ENCODE measurements around the gene DLGAP1.

DLGAP1 gene

DNA sequence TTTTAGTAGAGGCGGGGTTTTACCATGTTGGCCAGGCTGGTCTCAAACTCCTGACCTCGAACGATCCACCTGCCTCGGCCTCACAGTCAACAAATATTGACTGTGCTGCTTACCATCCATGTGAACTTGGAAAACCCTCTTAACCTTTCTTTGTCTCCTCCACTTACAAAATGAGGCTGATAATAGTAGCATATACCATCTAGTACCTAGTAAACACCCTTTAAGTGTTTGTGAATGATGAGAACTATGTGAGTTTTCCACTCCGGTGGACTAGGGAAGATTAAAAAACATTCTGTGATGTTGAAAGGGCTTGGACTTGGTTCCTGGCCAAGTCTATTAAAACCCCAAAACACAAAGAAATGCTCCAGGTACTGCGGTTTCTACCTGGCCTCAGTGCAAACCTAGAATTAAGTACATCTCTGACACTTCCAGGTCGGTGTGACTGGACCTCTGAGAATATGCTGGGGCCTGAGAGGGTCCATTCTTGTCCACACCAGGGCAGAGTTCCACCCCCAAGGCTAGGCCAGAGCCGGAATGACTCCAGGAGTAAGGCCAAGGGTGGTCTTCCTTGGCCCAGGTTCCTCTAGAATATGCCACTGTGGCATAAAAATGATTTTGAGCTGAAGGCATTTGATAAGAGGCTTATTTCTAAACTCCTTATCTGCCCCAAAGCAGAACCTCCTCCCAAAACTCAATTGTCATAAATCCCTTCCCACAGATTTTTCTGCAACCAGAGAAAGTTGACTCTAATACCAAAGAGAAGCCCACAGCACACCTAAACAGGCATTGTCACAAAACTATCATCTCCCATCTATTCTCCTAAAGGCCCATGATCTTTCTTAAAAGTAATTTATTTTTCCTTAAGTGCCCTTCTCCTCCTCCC is 787.6 kb downstream of the DLGAP1 start:
- Histone ChIP-seq H3K79me2 (ENCODE audit: insufficient read depth, low read length) (no peaks in the 10 kb centered on the region), H3K4me3 (ENCODE audit: insufficient read depth, low read length, poor library complexity, severe bottlenecking) (no peak overlapping the region), H3K9me3 (ENCODE audit: insufficient read depth, low read length) (no peaks in the 10 kb centered on the region), H3K9ac (ENCODE audit: low read length) (no peak overlapping the region), H3K27me3 (ENCODE audit: low read length) (no peaks in the 10 kb centered on the region), H4K20me1 (ENCODE audit: low read depth, low read length) (no peaks in the 10 kb centered on the region), H2AFZ (ENCODE audit: low read depth, low read length, severe bottlenecking) (no peak overlapping the region), H3F3A (ENCODE audit: insufficient read depth) (no peaks in the 10 kb centered on the region), H3K9me2 (replicated peaks; ENCODE audit: insufficient read depth, low read length) (no peaks in the 10 kb centered on the region), H3K36me3 (ENCODE audit: low read length) (no peaks in the 10 kb centered on the region), H3K27ac (ENCODE audit: low read depth, low read length) (no peak overlapping the region), H3K4me2 (ENCODE audit: low read depth, low read length, poor library complexity, severe bottlenecking) (no peak overlapping the region)
- no peak for TF ChIP-seq EZH2phosphoT487 (conservative IDR thresholded peaks at IDR 0.05; ENCODE audit: low read length)
- TF ChIP-seq, protein P1, sequence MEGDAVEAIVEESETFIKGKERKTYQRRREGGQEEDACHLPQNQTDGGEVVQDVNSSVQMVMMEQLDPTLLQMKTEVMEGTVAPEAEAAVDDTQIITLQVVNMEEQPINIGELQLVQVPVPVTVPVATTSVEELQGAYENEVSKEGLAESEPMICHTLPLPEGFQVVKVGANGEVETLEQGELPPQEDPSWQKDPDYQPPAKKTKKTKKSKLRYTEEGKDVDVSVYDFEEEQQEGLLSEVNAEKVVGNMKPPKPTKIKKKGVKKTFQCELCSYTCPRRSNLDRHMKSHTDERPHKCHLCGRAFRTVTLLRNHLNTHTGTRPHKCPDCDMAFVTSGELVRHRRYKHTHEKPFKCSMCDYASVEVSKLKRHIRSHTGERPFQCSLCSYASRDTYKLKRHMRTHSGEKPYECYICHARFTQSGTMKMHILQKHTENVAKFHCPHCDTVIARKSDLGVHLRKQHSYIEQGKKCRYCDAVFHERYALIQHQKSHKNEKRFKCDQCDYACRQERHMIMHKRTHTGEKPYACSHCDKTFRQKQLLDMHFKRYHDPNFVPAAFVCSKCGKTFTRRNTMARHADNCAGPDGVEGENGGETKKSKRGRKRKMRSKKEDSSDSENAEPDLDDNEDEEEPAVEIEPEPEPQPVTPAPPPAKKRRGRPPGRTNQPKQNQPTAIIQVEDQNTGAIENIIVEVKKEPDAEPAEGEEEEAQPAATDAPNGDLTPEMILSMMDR (IDR thresholded peaks at IDR 0.05; ENCODE audit: insufficient read depth, low read length, poor library complexity, severe bottlenecking) = no peak

DNA sequence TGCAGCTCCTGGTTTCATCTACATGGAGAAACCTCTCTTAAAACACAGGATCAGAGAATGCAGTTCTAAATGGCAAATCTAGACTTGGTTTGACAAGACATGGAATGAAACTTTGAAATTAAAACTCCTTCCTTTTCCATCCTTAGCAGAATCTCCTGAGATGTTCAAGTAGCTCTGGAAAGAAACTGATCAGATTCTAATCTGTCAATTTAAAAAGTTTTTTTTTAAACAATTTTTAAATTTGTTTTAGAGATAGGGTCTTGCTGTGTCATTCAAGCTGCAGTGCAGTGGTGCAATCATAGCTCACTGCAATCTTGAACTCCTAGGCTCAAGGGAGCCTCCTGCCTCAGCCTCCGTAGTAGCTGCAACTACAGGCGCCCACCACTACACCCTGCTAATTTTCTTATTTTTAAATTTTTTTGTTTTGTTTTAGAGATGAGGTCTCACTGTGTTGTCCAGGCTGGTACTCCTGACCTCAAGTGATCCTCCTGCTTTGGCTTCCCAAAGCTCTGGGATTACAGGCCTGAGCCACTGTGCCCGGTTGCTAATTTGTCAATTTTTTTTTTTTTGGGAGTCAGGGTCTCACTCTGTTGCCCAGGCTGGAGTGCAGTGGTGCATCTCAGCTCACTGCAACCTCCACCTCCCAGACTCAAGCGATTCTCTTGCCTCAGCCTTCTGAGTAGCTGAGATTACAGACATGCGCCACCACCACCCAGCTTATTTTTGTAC is 788.4 kb downstream of the DLGAP1 start:
- Histone ChIP-seq H3K4me2 (ENCODE audit: low read depth, low read length, poor library complexity, severe bottlenecking) (no peak overlapping the region), H3K27me3 (ENCODE audit: low read length) (no peaks in the 10 kb centered on the region), H3K9ac (ENCODE audit: low read length) (no peak overlapping the region), H3K27ac (ENCODE audit: low read depth, low read length) (no peak overlapping the region), H3F3A (ENCODE audit: insufficient read depth) (no peaks in the 10 kb centered on the region), H3K79me2 (ENCODE audit: insufficient read depth, low read length) (no peaks in the 10 kb centered on the region), H3K9me2 (replicated peaks; ENCODE audit: insufficient read depth, low read length) (no peaks in the 10 kb centered on the region), H3K9me3 (ENCODE audit: insufficient read depth, low read length) (no peaks in the 10 kb centered on the region), H2AFZ (ENCODE audit: low read depth, low read length, severe bottlenecking) (no peak overlapping the region), H3K36me3 (ENCODE audit: low read length) (no peaks in the 10 kb centered on the region), H3K4me3 (ENCODE audit: insufficient read depth, low read length, poor library complexity, severe bottlenecking) (no peak overlapping the region), H4K20me1 (ENCODE audit: low read depth, low read length) (no peaks in the 10 kb centered on the region)
- TF ChIP-seq EZH2phosphoT487 (conservative IDR thresholded peaks at IDR 0.05; ENCODE audit: low read length) = no peak
- TF ChIP-seq, protein P1 (IDR thresholded peaks at IDR 0.05; ENCODE audit: insufficient read depth, low read length, poor library complexity, severe bottlenecking) = no peak

DNA sequence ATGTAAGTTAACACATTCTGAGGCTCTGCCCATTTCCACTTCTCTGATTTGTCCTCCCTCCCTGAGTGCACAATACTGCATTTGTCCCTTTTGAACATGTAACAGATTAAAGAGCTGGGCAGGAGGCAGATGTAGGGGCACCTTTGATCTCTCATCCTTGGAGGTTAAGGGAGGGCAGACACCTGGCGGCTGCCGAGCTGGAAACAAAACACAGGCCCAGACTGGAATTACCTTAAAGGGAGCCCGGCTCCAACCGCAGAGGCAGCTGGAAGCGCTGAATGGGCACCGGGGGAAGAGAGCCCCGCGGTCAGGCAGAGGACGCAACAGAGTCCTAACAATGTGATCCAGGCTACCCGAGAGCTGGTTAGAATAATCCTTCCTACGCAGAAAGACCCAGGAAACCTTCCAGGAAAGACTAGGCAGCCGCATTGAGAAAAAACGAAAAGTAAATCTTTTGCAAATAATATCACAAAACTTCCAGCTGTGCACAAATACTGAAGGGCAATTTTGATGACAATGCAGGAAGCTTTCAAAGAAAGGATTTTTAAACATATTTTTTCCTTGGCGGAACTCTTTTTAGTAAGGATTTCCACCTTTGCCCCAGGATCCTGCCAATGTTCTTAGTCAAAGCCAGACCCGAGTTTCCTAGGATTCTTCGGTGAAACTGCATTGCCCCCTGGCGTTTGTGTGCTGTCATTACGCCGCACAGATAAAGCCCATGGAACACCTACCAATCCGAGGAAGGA is 789.2 kb downstream of the DLGAP1 start:
- H3K27ac ChIP-seq (ENCODE audit: low read depth, low read length) = no peak overlapping the region

More for the DNA sequence above, 789.2 kb downstream of the DLGAP1 start:
- no peak for TF ChIP-seq EZH2phosphoT487 (conservative IDR thresholded peaks at IDR 0.05; ENCODE audit: low read length)
- TF ChIP-seq, protein P1 (IDR thresholded peaks at IDR 0.05; ENCODE audit: insufficient read depth, low read length, poor library complexity, severe bottlenecking) = peak; percentile 48
- H3F3A ChIP-seq (ENCODE audit: insufficient read depth) = no peaks in the 10 kb centered on the region
- H3K9ac ChIP-seq (ENCODE audit: low read length) = no peak overlapping the region
- H4K20me1 ChIP-seq (ENCODE audit: low read depth, low read length) = no peaks in the 10 kb centered on the region
- H3K79me2 ChIP-seq (ENCODE audit: insufficient read depth, low read length) = no peaks in the 10 kb centered on the region
- H3K4me3 ChIP-seq (ENCODE audit: insufficient read depth, low read length, poor library complexity, severe bottlenecking) = no peak overlapping the region
- H3K36me3 ChIP-seq (ENCODE audit: low read length) = no peaks in the 10 kb centered on the region
- H2AFZ ChIP-seq (ENCODE audit: low read depth, low read length, severe bottlenecking) = no peak overlapping the region
- H3K9me3 ChIP-seq (ENCODE audit: insufficient read depth, low read length) = no peaks in the 10 kb centered on the region
- H3K9me2 ChIP-seq (replicated peaks; ENCODE audit: insufficient read depth, low read length) = no peaks in the 10 kb centered on the region
- no peak overlapping the region for H3K4me2 ChIP-seq (ENCODE audit: low read depth, low read length, poor library complexity, severe bottlenecking)
- H3K27me3 ChIP-seq (ENCODE audit: low read length) = no peaks in the 10 kb centered on the region
